Measurements from ENCODE around the gene DAGLA. TPM values are rescaled to one million over a fixed set of nuclear protein-coding genes. Genes with fewer than 3 reads are reported as not detected.
A peak's percentile ranks its signal among the peaks of the same experiment; 100 is the strongest.

Gene DAGLA
- total and polyA plus RNA-seq, 2 experiments from 2014 or later: 7.4 to 8.9 TPM

- Histone ChIP-seq H4K20me1 (ENCODE audit: insufficient read depth, poor library complexity, severe bottlenecking) (peaks cover 4% of the 10 kb centered on the region), H2AFZ (no peak overlapping the region), H3K4me2 (peak overlapping the region; percentile 61), H3K27ac (peak overlapping the region; percentile 83), H3K79me2 (peaks cover 60% of the 10 kb centered on the region), H3K4me1 (ENCODE audit: insufficient read depth) (peaks cover 65% of the 10 kb centered on the region), H3K9me2 (replicated peaks; ENCODE audit: insufficient read depth) (no peaks in the 10 kb centered on the region), H3K27me3 (no peaks in the 10 kb centered on the region), H3K36me3 (replicated peaks; ENCODE audit: insufficient read depth, low read depth) (no peaks in the 10 kb centered on the region), H3K9me3 (ENCODE audit: low read depth) (no peaks in the 10 kb centered on the region), H3K4me3 (no peak overlapping the region)
- no peak for DNase-seq (ENCODE audit: low spot score)
- TF ChIP-seq CTCF (IDR thresholded peaks at IDR 0.05; ENCODE audit: poor library complexity) (peak; percentile 17), EZH2phosphoT487 (IDR thresholded peaks at IDR 0.05; ENCODE audit: low read depth, severe bottlenecking, unreplicated experiment) (no peak)
- 62% methylated on average over 15 of the region's 15 CpGs for WGBS (ENCODE audit: low lambda C conversion rate, missing lambda C conversion rate)
Observed at GRCh38 chr11:61694946-61695706, 14.9 kb downstream of the DAGLA start.

- TF ChIP-seq EZH2 (IDR thresholded peaks at IDR 0.05; ENCODE audit: borderline replicate concordance): no peak
- no peak for TF ChIP-seq EZH2phosphoT487 (IDR thresholded peaks at IDR 0.05; ENCODE audit: low read depth, severe bottlenecking, unreplicated experiment)
- TF ChIP-seq CTCF (IDR thresholded peaks at IDR 0.05; ENCODE audit: poor library complexity): no peak
- peak; percentile 76 for DNase-seq (ENCODE audit: low spot score)
- WGBS (ENCODE audit: low lambda C conversion rate, missing lambda C conversion rate): 55% methylated on average over 17 of the region's 17 CpGs
- Histone ChIP-seq H3K36me3 (replicated peaks; ENCODE audit: insufficient read depth, low read depth) (no peaks in the 10 kb centered on the region), H3K79me2 (peaks cover 54% of the 10 kb centered on the region), H3K27ac (peak overlapping the region; percentile 83), H3K27me3 (no peaks in the 10 kb centered on the region), H3K9me3 (ENCODE audit: low read depth) (no peaks in the 10 kb centered on the region), H3K4me1 (ENCODE audit: insufficient read depth) (peaks cover 71% of the 10 kb centered on the region), H2AFZ (no peak overlapping the region), H4K20me1 (ENCODE audit: insufficient read depth, poor library complexity, severe bottlenecking) (peaks cover 4% of the 10 kb centered on the region), H3K4me2 (peak overlapping the region; percentile 61), H3K4me3 (no peak overlapping the region), H3K9me2 (replicated peaks; ENCODE audit: insufficient read depth) (no peaks in the 10 kb centered on the region)
Observed at GRCh38 chr11:61695917-61696316, 15.7 kb downstream of the DAGLA start.

DNA sequence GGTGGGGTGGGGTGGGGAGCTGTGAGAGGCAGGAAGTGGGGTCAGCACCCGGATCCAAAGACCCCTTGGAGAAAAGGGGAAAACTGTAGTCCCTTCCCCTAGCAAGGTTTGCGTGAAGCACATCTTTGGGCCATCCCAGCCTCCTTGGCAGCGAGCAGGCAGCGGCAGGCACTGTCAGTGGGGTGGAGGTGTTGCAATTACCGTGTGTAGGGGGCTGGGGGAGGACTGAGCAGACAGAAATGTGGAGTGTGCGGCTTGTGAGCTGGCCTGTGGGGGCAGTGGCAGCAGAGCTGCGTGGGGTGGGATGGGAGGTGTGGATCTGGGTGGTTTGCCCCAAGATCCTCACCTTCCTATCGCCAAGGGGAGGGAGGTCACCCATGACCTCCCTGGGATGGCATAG is 16.4 kb downstream of the DAGLA start:
- H3K27me3 ChIP-seq: no peaks in the 10 kb centered on the region

More for the DNA sequence above, 16.4 kb downstream of the DAGLA start:
- H4K20me1 ChIP-seq (ENCODE audit: insufficient read depth, poor library complexity, severe bottlenecking): peaks cover 4% of the 10 kb centered on the region
- WGBS (ENCODE audit: low lambda C conversion rate, missing lambda C conversion rate): 88% methylated on average over 5 of the region's 8 CpGs
- no peaks in the 10 kb centered on the region for H3K9me2 ChIP-seq (replicated peaks; ENCODE audit: insufficient read depth)
- TF ChIP-seq CTCF (IDR thresholded peaks at IDR 0.05; ENCODE audit: poor library complexity) (no peak), EZH2 (IDR thresholded peaks at IDR 0.05; ENCODE audit: borderline replicate concordance) (no peak), EZH2phosphoT487 (IDR thresholded peaks at IDR 0.05; ENCODE audit: low read depth, severe bottlenecking, unreplicated experiment) (no peak)
- no peak overlapping the region for H3K4me3 ChIP-seq
- no peaks in the 10 kb centered on the region for H3K9me3 ChIP-seq (ENCODE audit: low read depth)
- H2AFZ ChIP-seq: no peak overlapping the region
- H3K27ac ChIP-seq: peak overlapping the region; percentile 83
- no peak for DNase-seq (ENCODE audit: low spot score)
- no peak overlapping the region for H3K4me2 ChIP-seq
- H3K79me2 ChIP-seq: peaks cover 50% of the 10 kb centered on the region
- peaks cover 77% of the 10 kb centered on the region for H3K4me1 ChIP-seq (ENCODE audit: insufficient read depth)
- H3K36me3 ChIP-seq (replicated peaks; ENCODE audit: insufficient read depth, low read depth): no peaks in the 10 kb centered on the region

All from hepatocyte (in vitro differentiated cells).